Natural killer cell (primary cell): Measurements from ENCODE around the gene CCSAP. TPM values are rescaled to one million over a fixed set of nuclear protein-coding genes. Genes with fewer than 3 reads are reported as not detected.
A peak's percentile ranks its signal among the peaks of the same experiment; 100 is the strongest.

ENCODE experiments used
- ATAC-seq, 3 donors: fragments of 150-1000 bp in 2 of 3; fragments of 200-7000 bp in 1 of 3; cut with Tn5 transposase; 1 replicate in 1 of 3; 2 replicates in 2 of 3; pipeline ENCODE4 v1.10.0; 2021; ENCODE audit warnings: mild to moderate bottlenecking in 2 of 3, moderate library complexity in 2 of 3
- DNase-seq, 2 donors: peaks; one replicate each; pipeline versions ENCODE4 v3.0.0 to v3.0.0-alpha.2; 2013 to 2021; ENCODE audit warnings: mixed read lengths in 1 of 2
- H3K27ac ChIP-seq: one replicate; pipeline ENCODE4 v1.5.1; 2013; ENCODE audit warnings: mild to moderate bottlenecking, low read length
- H3K27me3 ChIP-seq: one replicate; pipeline ENCODE4 v1.6.1; 2013; ENCODE audit warnings: low read length; ENCODE audit not compliant: control insufficient read depth, insufficient read depth
- H3K36me3 ChIP-seq: one replicate; pipeline ENCODE4 v1.6.1; 2013; ENCODE audit warnings: low read length; ENCODE audit not compliant: control insufficient read depth, insufficient read depth
- H3K4me1 ChIP-seq: one replicate; pipeline ENCODE4 v1.6.1; 2013; ENCODE audit warnings: low read length; ENCODE audit not compliant: control insufficient read depth, insufficient read depth
- H3K4me3 ChIP-seq: one replicate; pipeline ENCODE4 v1.5.1; 2013; ENCODE audit warnings: low read length
- H3K9me3 ChIP-seq: one replicate; pipeline ENCODE4 v1.6.1; 2013; ENCODE audit warnings: low read length; ENCODE audit not compliant: control insufficient read depth, insufficient read depth
- H3K27ac Mint-ChIP-seq, 2 donors: one replicate each; pipeline ENCODE4 v1.8.0; 2022; ENCODE audit warnings: mild to moderate bottlenecking in 2 of 2, mixed read lengths in 2 of 2, moderate library complexity in 1 of 2
- H3K27me3 Mint-ChIP-seq, 2 donors: one replicate each; pipeline ENCODE4 v1.8.0; 2022; ENCODE audit warnings: low read depth in 2 of 2, mixed read lengths in 2 of 2
- H3K36me3 Mint-ChIP-seq: one replicate; pipeline ENCODE4 v1.8.0; 2022; ENCODE audit warnings: mixed read lengths
- H3K4me1 Mint-ChIP-seq, 2 donors: one replicate each; pipeline ENCODE4 v1.8.0; 2022; ENCODE audit warnings: mixed read lengths in 2 of 2
- H3K4me3 Mint-ChIP-seq: one replicate; pipeline ENCODE4 v1.8.0; 2022; ENCODE audit warnings: mild to moderate bottlenecking, moderate library complexity, mixed read lengths
- H3K9me3 Mint-ChIP-seq, 2 donors: one replicate each; pipeline ENCODE4 v1.8.0; 2022; ENCODE audit warnings: mixed read lengths in 2 of 2
- WGBS: methylation state at CpG from one replicate; pipeline ENCODE4 v1.1.7; 2013; ENCODE audit warnings: missing lambda C conversion rate; ENCODE audit not compliant: insufficient coverage; 5-methylcytosine and 5-hydroxymethylcytosine counted together
- intact Hi-C: fragments of 100-400 bp; cut with micrococcal nuclease; formaldehyde crosslinking; loops from one replicate; pipeline ENCODE4 v1.14.2; 2022
- total RNA-seq, 4 donors: library from RNA; stranded (reverse); fragments of 120-200 nt in 1 of 4; gene quantifications; one replicate each; pipeline versions ENCODE4 v1.2.3 to v1.2.4, GENCODE V29; 2013 to 2022
- TF ChIP-seq, protein P1 (sequence below): fragments of 200-600 bp; IDR thresholded peaks from one replicate; pipeline ENCODE4 v1.8.0; 2022; ENCODE audit warnings: antibody characterized with exemption

CCSAP gene
- total RNA-seq, 3 donors from 2014 or later (not counting 1 experiment from before 2014, with no cell fraction given): 6.8 to 14.0 (median 10.2) TPM

- ATAC-seq (peak in 2 of 3 donors; percentile 56 to 62), DNase-seq (no peak)
- Histone ChIP-seq H3K9me3 (no peaks in the 10 kb centered on the region), H3K36me3 (peaks cover 20% of the 10 kb centered on the region), H3K4me1 (no peaks in the 10 kb centered on the region), H3K27ac (no peak overlapping the region), H3K4me3 (no peak overlapping the region), H3K27me3 (no peaks in the 10 kb centered on the region)
- Mint-ChIP-seq H3K27ac (peak overlapping the region; percentile 48 to 86), H3K9me3 (no peaks in the 10 kb centered on the region), H3K4me3 (peak overlapping the region; percentile 62), H3K27me3 (no peaks in the 10 kb centered on the region), H3K36me3 (peaks cover 8% of the 10 kb centered on the region), H3K4me1 (peaks cover 11 to 16% of the 10 kb centered on the region in 2 donors)
- 82% methylated on average over 9 of the region's 10 CpGs for WGBS
- TF ChIP-seq, protein P1, sequence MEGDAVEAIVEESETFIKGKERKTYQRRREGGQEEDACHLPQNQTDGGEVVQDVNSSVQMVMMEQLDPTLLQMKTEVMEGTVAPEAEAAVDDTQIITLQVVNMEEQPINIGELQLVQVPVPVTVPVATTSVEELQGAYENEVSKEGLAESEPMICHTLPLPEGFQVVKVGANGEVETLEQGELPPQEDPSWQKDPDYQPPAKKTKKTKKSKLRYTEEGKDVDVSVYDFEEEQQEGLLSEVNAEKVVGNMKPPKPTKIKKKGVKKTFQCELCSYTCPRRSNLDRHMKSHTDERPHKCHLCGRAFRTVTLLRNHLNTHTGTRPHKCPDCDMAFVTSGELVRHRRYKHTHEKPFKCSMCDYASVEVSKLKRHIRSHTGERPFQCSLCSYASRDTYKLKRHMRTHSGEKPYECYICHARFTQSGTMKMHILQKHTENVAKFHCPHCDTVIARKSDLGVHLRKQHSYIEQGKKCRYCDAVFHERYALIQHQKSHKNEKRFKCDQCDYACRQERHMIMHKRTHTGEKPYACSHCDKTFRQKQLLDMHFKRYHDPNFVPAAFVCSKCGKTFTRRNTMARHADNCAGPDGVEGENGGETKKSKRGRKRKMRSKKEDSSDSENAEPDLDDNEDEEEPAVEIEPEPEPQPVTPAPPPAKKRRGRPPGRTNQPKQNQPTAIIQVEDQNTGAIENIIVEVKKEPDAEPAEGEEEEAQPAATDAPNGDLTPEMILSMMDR: no peak
- intact Hi-C loops: no loop called here
These were observed 16.9 kb downstream of the CCSAP start for GRCh38 chr1:229325853-229326487.

GRCh38 chr1:229325401-229325800 lies 17.4 kb downstream of the CCSAP start:
- ATAC-seq (peak in 2 of 3 donors; percentile 45 to 52), DNase-seq (no peak)
- no peaks in the 10 kb centered on the region for H3K9me3 Mint-ChIP-seq
- peak overlapping the region; percentile 48 to 86 for H3K27ac Mint-ChIP-seq
- TF ChIP-seq, protein P1: no peak
- peaks cover 20% of the 10 kb centered on the region for H3K36me3 ChIP-seq
- peaks cover 11 to 16% of the 10 kb centered on the region in 2 donors for H3K4me1 Mint-ChIP-seq
- intact Hi-C loops: no loop called here
- no peak overlapping the region for H3K27ac ChIP-seq
- H3K36me3 Mint-ChIP-seq: peaks cover 8% of the 10 kb centered on the region
- H3K4me3 Mint-ChIP-seq: peak overlapping the region; percentile 62
- no peak overlapping the region for H3K4me3 ChIP-seq
- 83% methylated on average over 2 of the region's 2 CpGs for WGBS
- H3K27me3 ChIP-seq: no peaks in the 10 kb centered on the region
- H3K9me3 ChIP-seq: no peaks in the 10 kb centered on the region
- no peaks in the 10 kb centered on the region for H3K4me1 ChIP-seq
- H3K27me3 Mint-ChIP-seq: no peaks in the 10 kb centered on the region

- H3K9me3 Mint-ChIP-seq: no peaks in the 10 kb centered on the region
- peaks cover 8 to 16% of the 10 kb centered on the region in 2 donors for H3K4me1 Mint-ChIP-seq
- H3K36me3 Mint-ChIP-seq: peaks cover 8% of the 10 kb centered on the region
- Histone ChIP-seq H3K4me3 (no peak overlapping the region), H3K4me1 (no peaks in the 10 kb centered on the region), H3K27me3 (no peaks in the 10 kb centered on the region), H3K36me3 (peaks cover 25% of the 10 kb centered on the region), H3K9me3 (no peaks in the 10 kb centered on the region), H3K27ac (no peak overlapping the region)
- H3K4me3 Mint-ChIP-seq: no peak overlapping the region
- H3K27ac Mint-ChIP-seq: peak overlapping the region in 1 of 2 donors; percentile 86
- no peaks in the 10 kb centered on the region for H3K27me3 Mint-ChIP-seq
- WGBS: no CpG with 5 or more reads among the region's 2 CpGs
- DNase-seq (no peak), ATAC-seq (no peak)
- TF ChIP-seq, protein P1: no peak
- intact Hi-C loops: no loop called here
These were observed 18.8 kb downstream of the CCSAP start for GRCh38 chr1:229323885-229324553.
